Islet precursor cell (in vitro differentiated cells): ENCODE results near the gene ABCC11.
A peak's percentile ranks its signal among the peaks of the same experiment; 100 is the strongest.

Source experiments
- DNase-seq: peaks from one replicate; pipeline ENCODE4 v3.0.0-alpha.2; 2018

ABCC11 gene

DNA sequence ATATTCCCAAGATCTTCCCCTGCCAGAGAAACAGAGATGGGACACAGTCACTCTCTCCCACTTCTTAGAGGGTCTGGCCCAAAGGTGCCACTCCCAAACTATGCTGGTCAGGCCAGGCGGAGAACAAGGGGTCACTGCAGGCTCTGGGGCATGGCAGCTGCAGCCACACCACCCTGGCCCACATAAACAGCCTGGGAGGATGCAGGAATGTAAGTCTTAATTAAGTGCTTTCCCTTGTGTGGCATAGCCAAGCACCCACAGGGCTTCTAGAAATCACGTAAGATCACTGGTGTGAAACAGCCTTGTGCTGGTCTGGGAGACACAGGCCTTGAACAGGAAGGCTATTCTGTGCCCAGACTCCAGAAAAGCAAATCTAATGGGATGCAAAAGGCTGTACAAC is 123.1 kb downstream of the ABCC11 start:
- no peak for DNase-seq

DNA sequence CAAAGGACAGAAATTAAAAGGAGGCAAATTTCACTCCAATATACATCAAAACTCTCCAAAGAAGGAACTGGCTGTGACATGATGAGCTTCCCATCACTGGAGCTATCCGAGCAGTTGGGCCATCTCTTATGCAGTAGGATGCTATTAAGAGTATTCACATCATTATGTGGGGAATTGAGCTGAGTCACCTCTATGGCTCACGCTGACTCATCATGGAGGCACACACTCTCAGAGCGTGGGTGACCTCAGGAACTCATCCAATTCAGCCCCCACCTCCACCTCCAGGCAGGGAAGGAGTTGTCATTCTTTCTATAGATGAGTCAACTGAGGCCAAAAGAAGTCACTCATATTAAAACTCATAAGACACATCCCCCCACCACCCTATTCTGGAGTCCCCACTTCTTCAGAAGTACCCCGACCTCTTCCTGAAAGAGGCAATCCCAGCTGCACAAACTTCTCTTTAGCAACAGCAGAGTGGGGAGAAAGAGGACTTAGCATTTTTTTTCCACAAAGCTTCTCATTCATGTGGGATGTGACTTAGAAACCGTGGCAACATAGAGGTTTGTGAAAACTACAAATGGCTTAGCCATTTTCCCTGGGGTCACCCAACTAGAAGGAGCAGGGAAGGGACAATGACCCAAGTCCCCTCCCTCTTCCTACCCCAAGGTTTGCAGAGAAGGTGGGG is 124.1 kb downstream of the ABCC11 start:
- DNase-seq: peak; percentile 93

- DNase-seq: no peak
Measured at GRCh38 chr16:48121276-48121675, 126.1 kb downstream of the ABCC11 start.

DNA sequence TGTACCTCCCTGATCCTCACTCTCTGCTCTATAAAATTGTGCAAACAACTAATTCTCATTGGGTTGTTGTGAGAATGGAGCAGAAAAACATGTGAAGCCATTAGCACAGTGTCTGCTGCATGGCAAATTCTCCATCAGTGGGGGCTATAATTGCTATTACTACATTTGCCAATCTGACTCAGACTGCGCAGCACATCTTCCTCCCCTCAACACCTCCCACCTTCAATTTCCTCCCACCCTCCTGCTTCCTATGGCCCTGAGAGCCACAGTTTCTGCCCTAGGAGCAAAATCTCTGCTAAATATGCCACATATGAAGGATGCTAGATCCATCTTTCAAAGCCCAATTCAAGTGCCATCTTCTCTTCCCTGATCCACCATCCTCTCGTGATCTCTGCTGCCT is 128.5 kb downstream of the ABCC11 start:
- no peak for DNase-seq

DNA sequence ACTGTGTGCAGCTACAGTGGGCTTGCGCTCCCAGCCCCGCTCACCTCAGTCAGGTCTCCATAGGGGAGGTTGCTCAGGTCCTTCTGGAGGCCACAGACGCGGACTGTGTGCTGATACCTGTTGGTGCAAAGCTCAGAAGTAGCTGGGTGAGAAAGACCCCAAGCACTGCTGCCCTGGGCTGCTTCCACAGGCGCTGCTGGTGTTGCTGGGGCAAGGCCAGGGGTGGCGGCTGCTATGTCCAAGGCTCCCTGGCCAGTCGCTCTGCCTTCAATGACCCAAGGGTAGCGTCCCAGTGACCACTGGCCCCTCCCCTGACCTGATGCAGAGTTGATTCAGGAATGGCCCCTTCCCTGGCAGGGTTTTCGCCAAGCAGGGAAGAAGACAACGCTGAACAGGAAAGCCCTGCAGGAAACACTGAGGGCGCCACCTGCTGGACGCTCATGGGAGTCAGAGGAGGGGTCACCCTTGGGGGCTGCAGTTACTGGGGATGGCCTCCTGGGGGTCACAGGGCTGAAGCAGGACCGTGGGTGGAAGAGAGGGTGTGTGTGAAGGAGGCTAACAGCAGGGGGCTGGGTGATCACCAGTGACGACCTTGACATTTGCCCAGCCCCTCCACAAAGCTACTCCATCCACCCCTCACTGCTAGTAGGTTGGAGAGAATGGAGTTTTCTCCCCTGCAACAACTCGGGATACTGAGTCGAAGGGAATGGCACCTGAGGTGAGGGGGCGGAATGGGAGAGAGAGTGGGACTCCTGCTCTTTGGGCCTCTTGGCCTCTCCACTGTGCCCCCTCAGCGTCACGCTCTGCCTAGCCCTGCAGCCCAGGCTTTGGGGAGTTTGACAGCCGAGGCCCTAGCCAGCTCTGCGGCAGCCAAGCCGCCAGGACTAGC is 129.9 kb downstream of the ABCC11 start:
- peak; percentile 95 for DNase-seq
